HG02981 (cell line): Measurements from ENCODE around the gene ZNF442.
"Not testable (repeated sequence)": the region's sequence is repeated elsewhere in the genome, so short reads cannot be mapped to it uniquely, and the experiment has no call there.

Experiments used
- ATAC-seq: cut with Tn5 transposase; IDR thresholded peaks from one replicate; pipeline ENCODE4 v1.9.1; 2021; ENCODE audit warnings: mild to moderate bottlenecking, moderate library complexity; ENCODE audit not compliant: unreplicated experiment

Gene ZNF442

DNA sequence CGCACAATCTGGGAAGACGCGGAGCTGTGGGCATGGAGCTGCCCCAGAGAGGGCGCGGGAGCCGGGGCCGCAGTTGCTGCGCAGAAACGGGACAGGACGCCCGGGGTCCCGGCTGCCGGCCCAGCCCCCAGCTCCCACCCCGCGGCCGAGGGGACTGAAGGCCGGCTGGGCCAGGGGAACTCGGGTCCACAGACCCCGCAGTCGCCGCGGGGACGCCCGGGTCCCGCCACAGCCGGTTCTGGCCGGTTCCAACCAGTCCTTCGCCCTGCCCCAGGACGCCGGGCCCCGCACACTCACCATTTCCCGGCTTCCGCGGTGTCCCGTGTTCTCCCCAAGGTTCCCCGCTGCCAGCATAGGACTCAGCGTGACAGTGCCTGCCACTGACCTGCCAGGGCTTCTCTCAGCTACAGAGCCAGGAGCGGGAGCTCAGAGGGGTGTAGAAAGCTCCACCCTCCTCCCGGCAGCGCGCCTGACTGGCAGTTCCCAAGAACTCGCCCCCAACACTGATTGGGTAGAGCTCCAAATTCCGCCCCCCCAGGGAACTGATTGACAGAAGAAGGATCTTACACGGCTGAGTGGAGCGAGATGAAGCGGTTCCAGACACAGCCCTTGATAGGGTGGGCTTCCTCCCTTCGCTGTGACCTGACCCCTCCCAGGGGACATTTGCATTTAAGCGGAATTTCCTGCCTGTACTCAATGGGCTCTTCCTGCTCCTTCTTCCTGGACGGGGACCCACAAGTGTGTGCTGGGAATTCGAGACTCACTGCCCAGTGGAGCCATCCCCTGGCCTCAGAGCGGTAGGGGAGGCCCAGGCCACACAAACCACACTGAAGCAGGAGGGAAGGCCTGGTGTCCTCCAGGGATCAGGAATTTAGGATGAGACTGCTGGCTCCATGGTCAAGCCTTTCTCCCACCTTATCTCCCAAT lies at the start of gene ZNF442:
Gene ZNF442 (minus strand): TSS at position 448 of the 927 bp plus-strand sequence. CDS start 2,052 bp downstream, outside the sequence.
- ATAC-seq, result peak; percentile 88

GRCh38 chr19:12411893-12412292 lies 46.4 kb upstream of the ZNF442 start:
- no peak for ATAC-seq

DNA sequence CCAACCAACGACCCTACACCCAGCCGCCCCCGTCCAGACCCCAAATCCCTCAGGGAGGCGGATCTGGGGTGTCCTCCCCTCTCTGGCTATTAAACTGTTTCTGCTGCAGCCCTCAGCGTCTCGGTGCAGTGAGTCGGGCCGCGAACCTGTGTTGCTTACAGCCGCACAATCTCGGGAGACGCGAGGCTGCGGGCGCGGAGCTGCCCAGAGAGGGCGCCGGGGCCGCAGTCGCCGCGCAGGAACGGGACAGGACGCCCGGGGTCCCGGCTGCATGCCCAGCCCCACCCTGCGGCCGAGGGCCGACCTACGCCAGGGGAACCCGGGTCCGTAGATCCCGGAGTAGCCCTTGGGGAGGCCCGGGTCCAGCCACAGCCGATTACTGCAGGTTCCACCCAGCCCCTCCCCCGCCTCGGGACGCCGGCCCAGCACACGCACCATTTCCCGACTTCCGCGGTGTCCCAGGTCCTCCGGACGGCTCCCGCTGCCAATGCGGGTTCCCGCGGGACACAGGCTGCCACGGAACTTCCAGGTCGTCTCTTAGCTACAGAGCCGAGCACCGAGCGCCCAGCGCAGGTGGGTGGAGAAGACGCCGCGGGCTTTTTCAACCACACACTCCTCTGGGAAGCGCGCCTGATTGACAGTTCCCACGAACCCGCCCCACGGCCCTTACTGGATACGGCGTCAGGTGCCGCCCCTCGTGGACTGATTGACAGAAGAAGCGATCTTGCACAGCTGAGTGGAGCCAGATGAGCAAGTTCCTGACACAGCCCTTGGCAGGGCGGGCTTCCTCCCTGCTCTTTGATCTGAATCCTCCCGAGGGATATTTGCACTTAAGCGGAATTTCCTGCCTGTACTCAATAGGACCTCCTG lies 35.4 kb upstream of the ZNF442 start, which contains the start of gene ZNF799:
Gene ZNF799 (minus strand): TSS at position 639 of the 870 bp plus-strand sequence. CDS start 201 bp downstream, at position 438.
- peak; percentile 79 for ATAC-seq

DNA sequence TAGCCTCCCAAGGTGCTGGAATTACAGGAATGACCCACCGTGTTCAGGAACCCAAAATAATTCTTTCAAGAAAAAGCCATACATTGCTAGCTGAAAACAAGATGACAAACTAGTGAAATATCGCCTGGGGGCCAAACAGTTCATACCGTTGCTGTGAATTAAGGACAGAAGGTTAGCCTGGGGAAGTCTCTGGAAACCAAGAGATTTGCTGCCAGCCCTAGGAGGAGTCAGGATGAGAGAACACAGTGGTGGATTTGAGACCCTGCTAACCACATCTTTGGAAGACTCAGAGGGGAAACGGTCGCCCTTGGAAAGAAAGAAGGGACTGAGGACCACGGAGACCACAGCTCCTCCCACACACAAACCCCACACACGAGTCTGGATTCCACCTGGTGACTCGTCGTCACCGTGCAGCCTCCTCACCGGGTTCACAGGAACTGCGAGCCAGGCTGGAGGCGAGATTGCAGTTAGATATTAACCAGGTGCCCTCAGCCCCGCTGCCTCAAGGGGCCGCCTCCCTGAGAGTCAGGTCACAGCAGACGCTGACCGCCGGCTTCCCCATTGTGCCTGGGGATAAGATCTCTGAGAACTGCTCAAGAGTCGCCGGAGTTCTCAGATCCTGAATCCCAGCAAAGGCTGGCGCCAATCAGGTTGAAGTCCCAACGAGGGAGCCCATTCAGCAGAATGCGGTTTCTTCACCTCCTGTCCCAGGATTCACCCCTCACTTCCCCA lies 34.6 kb upstream of the ZNF442 start:
- ATAC-seq, result peak; percentile 53

GRCh38 chr19:12391148-12391547 lies 25.7 kb upstream of the ZNF442 start:
- not testable (repeated sequence) for ATAC-seq

DNA sequence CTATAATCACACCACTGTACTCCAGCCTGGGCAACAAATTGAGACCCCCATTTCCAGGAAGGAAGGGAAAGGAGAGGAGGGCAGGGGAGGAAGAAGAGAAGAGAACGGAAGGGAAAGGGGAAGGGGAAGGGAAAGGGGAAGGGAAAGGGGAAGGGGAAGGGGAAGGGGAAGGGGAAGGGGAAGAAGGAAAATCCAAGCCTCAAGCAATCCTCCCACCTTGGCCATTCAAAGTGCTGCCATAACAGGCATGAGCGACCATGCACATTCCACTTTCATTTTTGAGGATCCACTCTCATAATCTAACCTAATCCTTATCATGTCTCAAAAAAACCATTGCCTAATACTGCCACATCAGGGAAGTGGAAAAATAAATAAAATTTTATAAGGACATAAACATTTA lies 20.9 kb upstream of the ZNF442 start:
- ATAC-seq, result not testable (repeated sequence)

DNA sequence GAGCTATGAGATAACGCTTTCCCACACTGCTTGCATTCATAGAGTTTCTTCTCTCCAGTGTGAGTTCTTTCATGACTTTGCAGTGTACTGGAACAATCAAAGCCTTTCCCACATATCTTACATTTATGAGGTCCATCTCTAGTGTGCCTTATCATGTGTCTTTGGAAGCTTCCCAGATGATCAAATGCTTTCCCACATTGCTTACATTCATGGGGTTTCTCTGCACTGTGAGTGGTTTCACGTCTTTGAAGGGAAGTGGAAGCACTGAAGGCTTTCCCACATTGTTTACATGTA lies 14.9 kb upstream of the ZNF442 start:
- ATAC-seq, result no peak

DNA sequence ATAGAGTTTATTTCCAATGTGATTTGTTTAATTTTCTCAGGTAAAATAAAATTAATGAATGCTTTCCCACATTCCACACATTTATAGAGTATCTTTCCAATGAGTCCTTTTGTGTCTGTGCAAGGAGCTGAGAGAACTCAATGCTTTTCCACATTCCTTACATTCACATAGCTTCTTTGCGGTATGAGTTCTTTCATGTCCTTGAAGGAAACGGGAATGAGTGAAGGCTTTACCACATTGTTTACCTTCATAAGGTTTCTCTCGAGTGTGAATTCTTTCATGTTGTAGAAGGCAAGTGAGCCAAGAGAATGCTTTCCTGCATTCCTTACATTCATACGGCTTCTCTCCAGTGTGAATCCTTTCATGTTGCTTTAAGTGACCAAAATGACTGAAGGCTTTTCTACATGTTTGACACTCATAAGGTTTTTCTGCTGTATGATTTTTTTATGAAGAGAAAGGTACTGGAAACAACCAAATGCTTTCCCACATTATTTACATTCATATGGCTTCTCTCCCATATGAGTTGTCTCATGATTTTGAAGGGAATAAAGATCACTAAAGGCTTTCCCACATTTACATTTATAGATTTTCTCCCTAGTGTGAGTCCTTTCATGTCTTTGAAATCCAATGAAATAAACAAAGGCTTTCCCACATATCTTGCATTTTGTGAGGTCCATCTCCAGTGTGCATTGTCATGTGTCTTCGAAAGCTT lies 14.4 kb upstream of the ZNF442 start:
- ATAC-seq, result no peak

GRCh38 chr19:12374026-12374425 lies 8.5 kb upstream of the ZNF442 start:
- no peak for ATAC-seq

- no peak for ATAC-seq
Measured at GRCh38 chr19:12364391-12365235, 870 bp downstream of the ZNF442 start.

- not testable (repeated sequence) for ATAC-seq
Measured at GRCh38 chr19:12362236-12362635, 3.2 kb downstream of the ZNF442 start.

DNA sequence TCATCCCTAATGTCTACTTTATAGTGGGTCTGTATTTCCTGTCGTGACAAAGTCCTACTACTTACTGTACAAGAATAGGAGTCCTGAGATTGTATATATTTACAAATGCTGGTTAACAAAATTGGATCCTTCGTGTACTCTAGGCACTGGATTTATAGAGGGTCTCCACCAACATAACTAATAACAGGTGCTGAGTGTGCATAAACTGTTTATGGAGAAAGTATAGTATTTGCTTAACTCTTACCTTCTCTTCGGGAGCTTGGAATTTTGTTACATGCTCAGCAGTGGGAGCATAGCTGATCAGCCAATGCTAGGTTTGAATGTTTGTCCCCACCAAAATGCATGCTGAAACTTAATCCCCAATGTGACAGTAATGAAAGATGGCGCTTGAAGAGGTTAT lies 12.1 kb downstream of the ZNF442 start:
- no peak for ATAC-seq

GRCh38 chr19:12350890-12351197 lies 14.6 kb downstream of the ZNF442 start:
- ATAC-seq, result no peak

DNA sequence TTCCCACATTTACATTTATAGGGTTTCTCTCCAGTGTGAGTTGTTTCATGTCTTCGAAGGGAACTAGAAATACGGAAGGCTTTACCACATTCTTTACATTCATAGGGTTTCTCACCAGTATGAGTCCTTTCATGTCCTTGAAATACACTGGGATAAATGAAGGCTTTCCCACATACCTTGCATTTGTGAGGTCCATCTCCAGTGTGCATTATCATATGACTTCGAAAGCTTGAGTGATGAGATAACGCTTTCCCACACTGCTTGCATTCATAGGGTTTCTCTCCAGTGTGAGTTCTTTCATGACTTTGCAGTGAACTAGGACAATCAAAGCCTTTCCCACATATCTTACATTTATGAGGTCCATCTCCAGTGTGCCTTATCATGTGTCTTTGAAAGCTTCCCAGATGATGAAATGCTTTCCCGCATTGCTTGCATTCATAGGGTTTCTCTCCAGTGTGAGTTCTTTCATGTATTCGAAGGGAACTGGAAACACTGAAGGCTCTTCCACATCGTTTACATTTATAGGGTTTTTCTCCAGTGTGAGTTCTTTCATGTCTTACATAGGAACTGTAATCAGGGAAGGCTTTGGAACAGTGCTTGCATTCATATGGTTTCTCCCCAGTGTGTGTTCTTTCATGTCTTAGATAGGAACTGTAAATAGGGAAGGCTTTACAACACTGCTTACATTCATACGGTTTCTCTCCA lies 15.1 kb downstream of the ZNF442 start:
- ATAC-seq, result no peak

GRCh38 chr19:12346896-12347295 lies 18.6 kb downstream of the ZNF442 start:
- ATAC-seq, result no peak

DNA sequence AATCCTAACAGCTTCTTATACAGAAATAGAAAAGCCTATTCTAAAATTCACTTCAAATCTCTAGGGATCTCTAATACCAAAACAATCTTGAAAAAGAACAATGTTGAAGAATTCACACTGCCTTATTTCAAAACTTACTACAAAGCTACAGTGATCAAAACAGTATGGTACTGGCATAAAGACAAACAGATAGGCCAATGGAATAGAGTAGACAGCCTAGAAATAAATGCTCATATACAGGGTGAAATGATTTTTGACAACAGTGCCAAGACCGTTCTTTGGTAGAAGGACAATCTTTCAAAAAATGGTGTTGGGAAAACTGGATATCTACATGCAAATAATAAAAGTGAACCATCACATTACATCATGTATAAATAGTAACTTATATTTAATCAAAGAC lies 20.3 kb downstream of the ZNF442 start:
- no peak for ATAC-seq

DNA sequence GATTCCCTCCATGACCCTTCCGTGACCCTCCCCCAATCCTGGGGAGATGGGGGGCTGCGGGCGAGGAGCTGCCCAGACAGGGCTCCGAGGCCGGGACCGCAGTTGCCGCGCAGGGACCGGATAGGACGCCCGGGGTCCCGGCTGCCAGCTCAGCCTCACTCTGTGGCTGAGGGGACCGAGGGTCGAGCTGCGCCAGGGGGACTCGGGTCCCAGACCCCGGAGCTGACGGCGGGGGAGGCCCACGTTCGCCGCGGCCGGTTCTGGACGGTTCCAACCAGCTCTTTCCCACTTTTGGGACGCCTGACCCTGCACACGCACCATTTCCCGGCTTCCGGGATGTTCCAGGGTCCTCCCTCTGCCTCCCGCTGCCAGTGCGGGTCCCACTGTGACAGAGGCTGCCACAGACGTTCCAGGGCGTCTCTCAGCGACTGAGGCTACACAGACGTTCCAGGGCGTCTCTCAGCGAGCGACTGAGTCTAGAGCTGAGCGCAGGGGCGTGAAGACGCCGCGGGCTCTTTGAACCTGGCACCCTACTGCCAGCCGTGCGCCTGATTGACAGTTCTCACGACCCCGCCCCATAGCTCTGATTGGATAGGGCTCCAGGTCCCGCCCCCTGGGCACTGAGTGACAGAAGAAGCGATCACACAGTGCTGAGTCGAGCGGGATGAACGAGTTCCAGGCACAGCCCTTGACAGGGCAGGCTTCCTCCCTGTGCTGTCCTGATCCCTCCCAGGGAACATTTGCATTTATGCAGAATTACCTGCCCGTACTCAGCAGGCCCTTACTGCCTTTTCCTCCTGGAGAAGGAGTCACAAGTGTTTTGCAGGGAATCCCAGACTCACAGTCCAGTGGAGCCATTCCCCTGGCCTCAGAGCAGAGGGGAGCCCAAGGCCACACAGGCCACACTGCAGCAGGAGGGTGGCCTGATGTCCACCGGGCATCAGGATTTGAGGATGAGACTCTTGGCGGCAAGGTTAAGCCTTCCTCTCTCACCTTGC lies 32.0 kb downstream of the ZNF442 start, which contains the start of gene ZNF563:
Gene ZNF563 (minus strand): TSS at position 472 of the 998 bp plus-strand sequence. CDS start 151 bp downstream, at position 321.
- peak; percentile 89 for ATAC-seq
